Measurements from ENCODE around the gene COX7A2L.

GRCh38 chr2:42317486-42317885, 43.5 kb downstream of the COX7A2L start:
- TF ChIP-seq CTCF (IDR thresholded peaks at IDR 0.05) (no peak), ZFX (IDR thresholded peaks at IDR 0.05; ENCODE audit: borderline replicate concordance) (no peak)
